NCI-H460 (cell line): Measurements from ENCODE around the gene DENND4C. TPM values are rescaled to one million over a fixed set of nuclear protein-coding genes. Genes with fewer than 3 reads are reported as not detected.
"Not testable (repeated sequence)": the region's sequence is repeated elsewhere in the genome, so short reads cannot be mapped to it uniquely, and the experiment has no call there.

Experiments
- DNase-seq: peaks from one replicate; pipeline ENCODE4 v3.0.0-alpha.2; 2016; ENCODE audit warnings: low read depth; ENCODE audit errors: extremely low read depth
- total RNA-seq: library from RNA; depleted of rRNA; stranded (reverse); fragments of >200 nt; shearing (Covaris generic); gene quantifications from 2 replicates; pipeline ENCODE4 v1.2.3, GENCODE V29; 2014

Gene DENND4C
- total RNA-seq, 1 experiment from 2014 or later, result 34.4 TPM

GRCh38 chr9:19342947-19343346 is 112.5 kb downstream of the DENND4C start:
- DNase-seq, result no peak

DNA sequence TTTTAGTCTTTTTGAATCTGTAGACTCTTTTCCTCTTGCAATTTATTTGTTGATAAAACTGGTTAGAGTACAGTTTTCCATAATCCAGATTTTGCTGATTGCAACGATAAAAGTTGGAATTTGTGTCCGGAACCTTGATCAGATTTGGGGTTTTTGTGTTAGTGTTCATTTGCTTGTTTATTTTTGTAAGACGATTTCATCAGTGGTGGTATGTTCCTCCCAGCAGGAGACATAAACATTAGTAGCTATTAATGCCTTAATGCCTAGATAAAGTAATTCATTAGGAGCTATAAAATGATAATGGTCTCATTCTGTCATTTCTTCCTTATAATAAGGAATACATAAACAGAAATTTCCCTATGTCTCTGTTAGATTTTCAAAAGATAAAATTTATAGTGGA is 128.2 kb downstream of the DENND4C start:
- DNase-seq, result no peak

DNA sequence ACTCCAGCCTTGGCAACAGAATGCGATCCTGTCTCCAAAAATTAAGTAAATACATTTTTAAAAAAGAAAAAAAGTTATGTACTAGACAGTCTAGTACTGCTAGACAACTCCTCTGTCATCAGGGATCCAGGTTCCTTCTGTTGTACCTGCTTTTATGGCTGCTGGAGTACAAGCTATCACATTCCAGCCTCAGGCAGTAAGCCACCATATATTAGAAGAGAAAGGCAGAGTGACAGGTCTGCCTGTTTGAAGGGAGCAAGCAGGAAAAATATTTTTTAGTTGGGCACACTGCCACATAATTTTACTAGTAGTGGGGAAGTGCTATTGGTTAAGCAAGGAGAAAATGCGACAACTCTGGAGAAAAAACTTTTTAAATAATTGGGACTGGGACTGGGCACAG is 138.6 kb downstream of the DENND4C start:
- DNase-seq, result no peak

GRCh38 chr9:19371942-19372341 is 141.4 kb downstream of the DENND4C start:
- DNase-seq, result no peak

DNA sequence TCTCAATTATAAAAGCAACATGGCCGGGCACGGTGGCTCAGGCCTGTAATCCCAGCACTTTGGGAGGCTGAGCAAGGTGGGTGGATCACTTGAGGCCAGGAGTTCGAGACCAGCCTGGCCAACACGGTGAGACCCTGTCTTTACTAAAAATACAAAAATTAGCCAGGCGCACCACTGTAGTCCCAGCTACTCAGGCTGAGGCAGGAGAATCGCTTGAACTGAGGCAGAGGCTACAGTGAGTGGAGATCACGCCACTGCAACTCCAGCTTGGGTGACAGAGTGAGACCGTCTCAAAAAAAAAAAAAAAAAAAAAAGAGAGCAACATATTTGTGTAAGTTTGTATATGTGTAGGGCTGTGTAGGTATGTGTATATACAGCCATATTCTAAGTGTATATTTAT is 142.1 kb downstream of the DENND4C start:
- no peak for DNase-seq

DNA sequence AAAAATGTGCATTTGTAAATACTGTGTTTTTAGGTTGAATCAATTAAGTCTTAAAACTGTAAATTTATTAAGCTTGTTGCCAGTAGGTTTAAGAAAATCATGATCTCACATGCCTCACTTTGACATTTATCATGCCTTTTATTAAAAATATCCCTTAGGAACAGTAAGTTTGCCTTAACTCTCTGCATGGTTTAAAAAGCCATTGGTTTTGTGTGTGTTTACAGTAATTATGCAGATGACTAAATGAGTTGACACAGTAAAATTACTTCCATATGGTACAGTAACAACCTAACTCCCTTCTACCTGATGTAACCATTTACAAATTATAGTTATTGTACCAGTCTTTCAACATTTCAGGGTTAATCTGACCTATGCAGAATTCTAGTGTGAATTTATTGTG is 143.0 kb downstream of the DENND4C start:
- DNase-seq, result no peak

DNA sequence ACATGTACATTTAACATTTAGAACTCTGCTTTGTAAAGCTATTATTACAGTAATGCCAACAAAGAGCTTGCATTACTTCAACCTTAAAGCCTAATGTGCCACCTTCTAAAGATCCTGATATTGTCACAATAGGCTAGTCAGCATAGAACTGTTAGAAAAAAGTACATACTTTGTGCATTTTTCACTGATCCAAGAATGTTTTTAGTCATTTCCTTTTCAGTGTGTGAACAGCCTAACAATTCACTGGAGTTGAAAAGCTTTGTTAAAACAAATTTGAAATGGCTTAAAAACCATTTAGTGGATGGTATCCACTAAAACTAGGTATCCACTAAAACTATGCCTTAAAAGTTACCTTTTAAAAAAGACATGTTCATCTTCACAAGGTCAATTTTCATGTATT is 145.0 kb downstream of the DENND4C start:
- DNase-seq, result no peak

DNA sequence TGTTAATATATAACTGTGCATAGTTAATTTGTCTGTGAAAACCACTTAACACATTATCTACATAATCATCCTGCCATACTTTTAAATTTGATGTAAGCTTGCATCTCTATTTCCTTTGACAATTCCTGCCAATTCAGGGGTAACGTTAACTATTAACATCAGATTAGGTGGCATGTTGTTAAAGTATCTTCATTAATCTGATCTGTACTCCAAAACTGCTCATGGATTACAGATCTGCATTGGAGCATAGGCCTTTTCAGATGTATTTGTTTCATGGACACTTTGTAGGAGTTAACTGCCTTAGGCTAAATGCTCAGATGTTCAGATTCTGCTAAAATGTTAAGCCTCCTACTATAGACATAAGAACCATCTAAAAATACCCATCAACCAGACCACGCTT is 146.4 kb downstream of the DENND4C start:
- DNase-seq, result no peak

DNA sequence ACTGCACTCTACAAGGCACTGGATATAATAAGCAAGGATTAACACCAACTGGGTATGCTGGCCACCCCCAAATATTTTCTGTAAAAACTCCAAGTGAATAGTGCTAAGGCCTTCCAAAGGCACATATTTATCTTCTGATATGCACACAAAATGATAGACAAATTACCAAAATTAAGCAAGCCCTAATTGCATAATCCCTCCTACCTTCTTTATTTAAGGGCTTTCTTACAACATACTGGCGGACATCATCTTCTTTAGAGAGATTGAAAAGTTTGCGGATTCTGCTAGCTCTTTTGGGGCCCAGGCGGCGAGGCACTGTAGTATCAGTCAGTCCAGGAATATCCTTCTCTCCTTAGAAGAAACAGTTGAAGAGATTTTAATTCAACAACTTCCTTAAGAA is 147.7 kb downstream of the DENND4C start:
- DNase-seq, result no peak

DNA sequence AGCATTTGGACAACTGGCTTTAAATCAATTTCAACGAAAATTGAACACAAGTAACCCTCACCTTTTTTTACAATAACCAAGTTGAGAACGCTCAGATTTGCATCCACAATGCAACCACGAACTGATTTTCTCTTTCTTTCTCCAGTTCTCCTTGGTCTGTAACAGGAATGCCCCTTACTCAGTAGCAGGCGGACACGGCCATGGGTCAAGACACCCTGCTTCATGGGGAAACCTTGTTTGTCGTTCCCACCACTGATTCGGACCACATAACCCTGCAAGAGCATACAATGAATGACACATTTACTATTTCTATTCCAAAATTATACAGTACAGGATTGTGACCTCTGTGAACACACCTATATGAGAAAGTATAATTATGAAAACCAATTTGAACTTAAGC is 148.2 kb downstream of the DENND4C start:
- DNase-seq, result no peak

DNA sequence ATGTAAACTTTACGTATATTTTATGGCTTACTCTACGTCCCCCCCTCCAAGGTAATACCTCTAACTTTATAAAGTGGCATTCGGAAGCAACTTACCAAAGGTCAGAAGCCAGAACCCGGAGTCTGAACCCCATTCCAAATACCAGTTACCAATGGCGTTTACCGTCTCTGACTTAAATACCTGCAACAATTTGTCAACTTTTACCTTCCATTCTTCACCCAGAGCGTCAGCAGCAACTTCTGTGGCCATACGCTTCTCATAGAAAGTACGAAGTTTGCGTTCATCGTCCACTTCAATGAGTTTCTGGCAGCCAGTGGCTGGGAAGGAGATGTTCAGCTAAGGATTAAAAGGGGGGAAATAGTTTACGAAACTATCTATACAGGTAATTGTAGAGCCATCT is 148.8 kb downstream of the DENND4C start:
- DNase-seq, result no peak

GRCh38 chr9:19379697-19380046 is 149.2 kb downstream of the DENND4C start:
- DNase-seq, result no peak

GRCh38 chr9:19380826-19381075 is 150.3 kb downstream of the DENND4C start:
- DNase-seq, result no peak

- no peak for DNase-seq
Measured at GRCh38 chr9:19381656-19382055, 151.2 kb downstream of the DENND4C start.

DNA sequence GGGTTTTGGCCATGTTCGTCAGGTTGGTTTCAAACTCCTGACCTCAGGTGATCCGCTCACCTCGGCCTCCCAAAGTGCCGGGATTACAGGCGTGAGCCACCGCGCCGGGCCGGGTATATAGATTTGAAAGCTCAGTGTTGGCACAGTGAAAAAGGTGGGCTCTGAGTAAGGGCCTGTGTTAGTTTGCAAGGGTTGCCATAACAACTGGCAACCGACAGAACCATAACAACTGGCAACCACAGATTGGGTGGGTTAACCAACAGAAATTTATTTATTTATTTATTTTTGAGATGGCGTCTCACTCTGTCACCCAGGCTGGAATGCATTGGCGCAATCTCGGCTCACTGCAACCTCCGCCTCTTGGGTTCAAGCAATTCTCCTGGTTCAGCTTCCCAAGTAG is 154.7 kb downstream of the DENND4C start:
- not testable (repeated sequence) for DNase-seq

GRCh38 chr9:19385786-19386501 is 155.5 kb downstream of the DENND4C start:
- DNase-seq, result no peak

GRCh38 chr9:19386502-19387044 is 156.1 kb downstream of the DENND4C start:
- no peak for DNase-seq

- no peak for DNase-seq
Measured at GRCh38 chr9:19387317-19387716, 156.8 kb downstream of the DENND4C start.

- not testable (repeated sequence) for DNase-seq
Measured at GRCh38 chr9:19389539-19389938, 159.0 kb downstream of the DENND4C start.

DNA sequence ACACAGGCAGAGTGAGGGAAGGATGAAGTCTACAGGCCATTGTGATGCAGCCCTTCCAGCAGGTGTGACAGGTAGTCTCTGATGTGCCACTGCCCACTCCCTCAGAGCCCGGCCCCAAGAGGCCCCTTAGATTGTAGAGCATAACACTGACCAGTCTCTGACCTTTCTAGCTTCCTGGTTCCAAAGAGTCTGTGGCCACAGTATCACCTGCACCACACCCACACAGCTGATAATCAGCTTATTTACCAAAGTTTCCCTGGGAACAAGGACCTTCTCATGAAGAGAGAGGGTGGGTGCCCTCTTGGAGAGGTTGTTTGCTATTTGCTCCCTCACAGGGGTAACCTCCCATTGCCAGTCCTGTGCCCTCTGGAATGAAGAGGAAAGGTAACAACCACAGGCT is 167.4 kb downstream of the DENND4C start:
- no peak for DNase-seq

DNA sequence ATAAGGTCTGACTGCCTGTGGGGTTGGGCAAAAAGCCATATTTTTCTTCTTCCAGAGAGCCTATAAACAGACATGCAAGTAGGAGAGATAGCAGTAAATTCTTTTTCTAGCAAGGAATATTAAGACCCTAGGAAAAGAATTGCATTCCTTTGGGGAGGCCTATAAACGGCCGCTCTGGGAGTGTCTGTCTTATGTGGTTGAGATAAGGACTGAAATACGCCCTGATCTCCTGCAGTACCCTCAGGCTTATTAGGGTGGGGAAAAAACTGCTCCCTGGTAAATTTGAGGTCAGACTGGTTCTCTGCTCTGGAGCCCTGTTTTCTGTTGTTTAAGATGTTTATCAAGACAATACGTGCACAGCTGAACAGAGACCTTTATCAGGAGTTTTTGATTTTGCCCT is 172.7 kb downstream of the DENND4C start:
- not testable (repeated sequence) for DNase-seq

DNA sequence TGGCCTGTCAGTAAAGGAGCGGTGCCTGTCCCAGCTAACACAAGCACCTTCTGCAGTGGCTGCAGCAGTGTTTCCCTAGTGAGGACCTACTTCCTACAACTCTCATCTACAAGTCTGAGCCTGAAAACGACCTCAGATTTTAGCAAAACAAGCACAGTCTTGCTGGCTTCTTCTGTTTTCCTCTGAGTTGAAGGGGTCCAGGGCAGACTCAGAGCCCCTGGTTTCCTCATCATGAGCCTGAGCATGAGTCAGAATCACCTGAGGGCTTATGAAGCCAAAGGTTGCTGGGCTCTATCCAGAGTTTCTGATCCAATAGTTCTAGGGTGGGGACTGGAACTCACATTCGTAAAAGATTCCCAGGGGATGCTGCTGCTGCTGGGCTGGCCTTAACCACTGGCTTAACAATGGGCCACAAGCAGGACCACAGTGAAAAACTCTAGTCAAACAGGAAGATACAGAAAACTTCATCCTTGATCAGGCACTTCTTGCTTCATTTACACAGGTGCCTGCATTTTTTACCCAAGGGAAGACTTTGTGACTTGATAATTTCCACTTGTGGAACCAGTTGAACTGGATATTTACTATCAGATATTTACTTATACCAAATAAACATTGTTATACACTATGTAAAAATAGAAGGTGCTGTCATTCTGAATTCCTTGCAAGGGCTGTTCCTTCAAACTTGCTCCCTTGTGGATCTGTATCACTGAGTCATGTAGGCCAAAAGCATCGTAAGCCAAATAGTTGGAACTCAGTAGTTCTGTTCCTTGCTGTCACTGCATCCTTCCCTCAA is 174.0 kb downstream of the DENND4C start:
- DNase-seq, result no peak
